Measurements from ENCODE around the gene KCNA2.

Gene KCNA2

GRCh38 chr1:110605901-110606656 lies at the start of gene KCNA2:
Gene KCNA2, minus strand, starts transcription at chr1:110606358. Its CDS starts 1,576 bp downstream, at chr1:110604782.
- DNase-seq = peak; percentile 77

DNA sequence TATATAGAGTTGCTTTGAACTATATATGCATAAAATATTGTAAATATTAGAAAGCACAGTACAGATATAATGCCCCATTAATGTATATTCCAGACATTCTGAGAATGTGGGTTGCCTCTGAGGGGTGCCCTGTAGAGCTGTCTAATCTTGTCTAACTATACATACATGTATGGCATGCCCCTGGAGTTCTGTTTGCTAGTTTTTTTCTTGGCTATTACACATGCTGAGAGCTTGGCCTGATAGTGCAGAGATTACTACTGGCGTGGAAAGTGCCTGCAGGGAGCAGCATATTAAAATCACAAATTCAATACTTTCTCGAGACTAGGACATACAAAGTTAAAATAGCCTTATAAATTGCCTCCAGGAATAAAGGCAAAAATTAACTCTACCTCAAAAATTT lies 44.5 kb upstream of the KCNA2 start:
- DNase-seq = no peak

- no peak for DNase-seq
These were observed 42.3 kb upstream of the KCNA2 start for GRCh38 chr1:110648417-110648816.

- DNase-seq = no peak
These were observed 41.2 kb upstream of the KCNA2 start for GRCh38 chr1:110647254-110647891.

DNA sequence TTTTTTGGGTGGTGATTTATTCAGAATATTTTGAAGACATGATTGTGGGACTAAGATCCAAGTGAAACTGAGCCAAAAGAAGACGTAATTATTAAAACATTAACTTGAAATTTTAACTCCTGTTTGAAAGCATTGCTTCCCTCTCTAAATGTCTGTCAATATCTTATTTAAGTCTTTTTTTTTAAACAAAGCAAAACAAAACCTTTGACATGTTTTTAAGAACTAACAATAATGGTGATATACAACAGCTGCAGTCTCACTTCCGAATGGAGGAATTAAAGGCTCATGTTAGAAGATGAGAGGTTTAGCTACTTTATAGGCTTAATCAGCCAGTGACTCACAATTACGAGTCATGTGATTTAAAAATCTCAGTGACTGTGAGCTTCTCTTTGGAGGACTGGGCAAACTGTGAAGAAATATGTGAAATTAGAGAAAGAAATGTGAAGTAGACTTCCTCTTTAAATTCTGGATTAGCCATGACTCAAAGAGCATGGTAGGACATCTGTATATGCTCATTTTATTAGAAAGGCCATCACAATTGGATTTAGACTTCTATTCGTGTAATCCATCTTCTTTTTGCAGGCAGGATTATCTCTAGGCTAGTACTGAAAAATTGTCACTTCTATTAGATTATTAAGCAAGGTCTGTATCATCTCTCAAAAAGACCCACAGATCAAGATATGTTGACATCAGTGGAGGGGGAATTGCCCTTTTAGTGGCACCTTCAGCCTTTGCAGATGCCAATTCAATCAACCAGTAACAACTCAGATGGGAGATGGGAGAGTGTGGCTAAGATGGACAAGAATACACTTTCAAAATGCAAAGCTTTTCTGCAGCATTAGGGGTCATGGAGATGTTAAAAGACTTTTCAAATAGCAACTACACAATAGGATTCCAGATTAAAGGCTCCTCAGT lies 39.9 kb upstream of the KCNA2 start:
- DNase-seq = no peak

GRCh38 chr1:110645211-110645610 lies 39.1 kb upstream of the KCNA2 start:
- DNase-seq = no peak

DNA sequence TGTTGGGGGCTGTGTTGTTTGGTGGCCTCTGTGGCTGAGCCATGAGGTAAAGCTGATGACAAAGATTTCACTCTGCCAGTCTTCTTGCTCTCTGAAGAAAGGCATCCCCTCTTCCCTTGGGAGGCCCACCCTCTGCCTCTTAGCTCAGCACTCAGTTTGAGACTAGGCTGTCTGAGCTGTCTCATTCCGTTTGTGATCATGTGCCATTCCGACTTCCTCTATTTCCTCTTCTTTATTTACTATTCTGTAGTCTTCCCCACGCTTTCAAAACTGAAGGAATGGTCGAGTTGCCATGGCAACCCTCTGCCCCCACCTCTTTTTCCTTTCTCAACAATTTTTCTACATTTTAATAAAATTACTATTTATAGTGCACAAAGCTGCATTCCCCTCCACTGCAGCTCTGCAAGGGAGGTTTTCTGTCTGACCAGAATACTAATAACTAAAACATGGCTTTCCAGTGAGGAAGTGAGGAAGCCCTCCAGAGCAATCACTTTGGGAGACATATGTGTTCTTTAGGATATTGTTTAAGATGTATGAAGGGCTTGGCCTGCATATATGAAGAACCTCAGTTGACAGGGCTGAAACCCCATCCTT lies 37.8 kb upstream of the KCNA2 start:
- no peak for DNase-seq

DNA sequence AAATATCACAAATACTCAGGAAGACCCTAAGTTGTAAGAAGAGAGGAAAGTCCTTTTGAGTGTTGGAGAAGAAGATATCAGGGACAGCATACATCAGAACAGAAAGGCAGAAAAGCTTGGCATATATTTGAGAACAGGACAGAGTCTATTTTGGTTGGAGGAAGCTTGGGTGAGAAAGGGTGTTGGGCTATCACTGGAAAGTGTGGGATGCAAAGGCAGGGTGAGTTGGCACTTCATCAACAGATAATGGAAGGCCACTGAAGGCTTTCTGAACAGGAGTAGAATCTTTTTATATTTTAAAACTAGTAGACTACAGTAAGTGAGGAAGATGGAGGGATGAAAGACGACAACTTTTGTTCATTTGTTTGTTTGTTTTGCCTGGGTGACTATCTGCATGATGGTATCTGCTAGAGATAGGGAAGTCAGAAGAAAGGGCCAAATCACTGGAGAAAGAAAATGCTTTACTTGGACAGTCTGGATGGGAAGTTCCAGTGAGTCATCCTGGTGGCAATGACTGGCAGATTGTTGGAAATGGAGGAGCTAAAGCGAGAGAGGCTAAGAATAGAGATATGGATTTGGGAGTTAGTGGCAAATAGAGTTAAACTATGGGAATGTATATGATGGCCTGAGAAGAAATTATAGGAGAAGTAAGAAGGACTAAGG lies 33.7 kb upstream of the KCNA2 start:
- no peak for DNase-seq

- DNase-seq = no peak
These were observed 32.4 kb upstream of the KCNA2 start for GRCh38 chr1:110638556-110638955.

DNA sequence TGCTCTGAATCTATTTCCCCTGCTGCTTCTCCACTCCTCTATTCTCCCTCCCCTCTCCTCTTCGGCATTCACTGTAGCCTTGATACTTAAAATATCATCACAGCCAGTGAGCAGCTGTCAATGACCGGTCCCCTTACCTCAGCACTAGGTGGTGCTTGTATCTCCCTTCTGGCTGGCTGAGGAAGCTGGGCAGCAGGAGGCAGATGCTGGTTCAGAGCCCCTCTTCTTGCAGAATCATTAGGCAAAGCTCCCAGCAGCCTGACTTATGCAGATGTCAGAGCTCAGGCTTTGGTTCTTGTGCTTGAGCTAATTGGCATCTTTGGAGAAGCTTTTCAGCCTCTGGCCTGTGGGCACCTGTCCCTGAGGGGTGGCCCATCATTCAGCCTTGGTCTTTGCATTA lies 31.9 kb upstream of the KCNA2 start:
- no peak for DNase-seq

DNA sequence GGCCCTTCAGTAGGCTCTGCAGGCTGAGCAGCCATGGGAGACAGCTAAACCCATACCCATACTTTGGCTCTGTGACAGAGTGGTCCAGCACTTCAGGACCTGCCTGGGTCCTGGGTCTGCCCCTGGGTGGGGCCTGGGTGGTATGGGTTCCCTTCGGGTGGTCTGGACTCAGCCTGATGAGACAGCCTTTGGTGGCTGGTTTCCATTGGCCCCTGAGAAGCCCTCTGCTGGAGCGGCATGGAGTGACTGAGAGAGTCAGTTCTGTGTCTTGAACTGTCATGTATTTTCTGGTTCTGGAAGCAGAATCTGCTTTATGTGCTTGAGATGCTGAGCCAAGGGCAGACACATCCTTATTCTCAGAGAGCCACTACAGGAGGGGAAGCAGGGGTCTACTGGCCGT lies 31.3 kb upstream of the KCNA2 start:
- no peak for DNase-seq

DNA sequence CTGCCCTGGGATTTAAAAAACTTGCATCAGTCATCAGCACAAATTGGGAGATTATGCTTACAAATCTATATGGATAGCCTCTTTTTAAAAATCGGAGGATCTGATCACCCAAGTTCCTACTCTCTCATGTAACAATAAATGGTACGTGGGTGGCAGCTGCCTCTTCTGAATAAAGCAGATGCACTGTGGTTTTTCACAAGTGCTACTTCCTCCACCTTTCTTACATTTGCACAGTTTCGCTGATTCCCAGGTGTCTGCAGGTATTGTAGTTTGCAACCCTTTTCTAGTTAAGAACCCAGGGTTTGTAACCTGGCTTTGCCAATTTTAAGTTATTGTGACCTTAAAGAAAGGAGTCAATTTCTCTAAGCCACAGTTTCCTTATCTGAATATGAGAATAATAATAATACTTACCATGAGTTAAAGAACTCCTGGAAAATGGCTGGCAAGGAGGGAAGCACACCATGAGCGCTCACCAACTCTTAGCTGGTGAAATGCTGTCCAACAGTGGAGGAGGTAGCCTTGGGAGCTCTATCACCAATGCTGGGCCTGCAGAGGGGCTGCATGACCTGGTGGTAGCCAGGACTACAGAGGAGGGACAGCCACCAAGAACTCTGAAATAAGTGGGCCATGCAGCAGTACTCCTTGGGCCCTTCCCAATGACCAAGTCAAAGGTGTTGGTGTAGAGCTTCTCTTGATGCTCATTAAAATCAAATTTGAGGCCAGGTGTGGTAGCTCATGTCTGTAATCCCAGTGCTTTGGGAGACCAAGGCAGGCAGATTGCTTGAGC lies 30.2 kb upstream of the KCNA2 start:
- no peak for DNase-seq

- no peak for DNase-seq
These were observed 29.3 kb upstream of the KCNA2 start for GRCh38 chr1:110635434-110635833.

DNA sequence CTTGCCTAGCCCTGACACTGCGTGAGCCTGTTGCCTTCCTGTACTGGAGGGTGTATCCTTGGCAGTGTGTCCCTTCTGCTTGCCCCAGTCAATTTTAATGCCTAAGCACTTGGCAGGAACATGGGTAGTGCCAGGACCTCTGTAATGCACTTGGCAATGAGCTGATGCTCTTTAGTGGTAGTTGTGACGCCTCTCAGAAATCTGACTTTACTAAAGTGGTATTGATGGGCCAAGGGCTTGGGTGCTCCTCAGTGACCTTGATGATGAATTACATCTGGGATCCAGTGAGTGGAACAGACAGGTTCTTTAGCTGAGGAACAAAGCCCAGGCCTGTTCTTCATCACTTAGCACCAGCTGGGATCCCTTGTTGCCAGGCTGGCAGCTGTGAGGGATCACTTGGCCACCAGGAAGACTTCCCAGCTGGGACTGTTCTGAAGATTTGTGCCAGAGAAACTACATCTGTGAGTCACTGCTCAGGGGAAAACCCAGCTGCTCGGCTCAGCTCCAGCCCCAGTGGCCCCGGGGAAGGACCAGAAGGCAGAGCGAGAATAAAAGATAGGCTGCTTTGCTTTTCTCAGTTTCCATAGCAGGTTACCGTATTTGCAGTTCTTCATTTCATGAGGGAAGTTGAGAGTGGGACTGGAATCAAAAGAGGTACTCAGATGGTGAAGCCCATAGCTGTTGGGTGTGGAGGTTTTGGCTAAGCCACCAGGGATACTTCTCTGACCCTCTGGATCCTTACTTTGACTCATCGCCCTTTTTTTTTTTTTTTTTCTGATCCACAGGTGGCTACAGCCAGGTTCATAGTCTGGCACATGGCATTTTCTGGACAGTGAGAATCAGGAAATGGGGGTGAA lies 28.5 kb upstream of the KCNA2 start:
- DNase-seq = peak; percentile 71

DNA sequence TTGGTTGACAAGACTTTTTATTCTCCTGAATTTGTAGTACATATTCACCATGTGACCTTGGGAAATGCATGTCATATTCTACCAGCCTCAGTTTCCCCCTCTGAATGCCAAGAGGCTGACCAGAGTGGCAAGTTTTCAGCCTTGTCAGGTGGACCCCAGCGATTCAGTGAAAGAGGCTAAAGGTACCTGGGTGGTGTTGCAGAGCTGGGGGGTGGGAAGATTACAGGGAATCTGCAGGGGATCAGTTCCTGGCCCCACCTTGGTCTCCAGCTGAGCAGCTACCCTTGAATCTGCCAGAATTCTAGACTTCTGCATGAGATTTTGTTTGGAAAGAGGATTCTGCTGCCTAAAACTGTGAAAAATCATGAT lies 27.9 kb upstream of the KCNA2 start:
- no peak for DNase-seq

- no peak for DNase-seq
These were observed 27.5 kb upstream of the KCNA2 start for GRCh38 chr1:110633646-110634030.

GRCh38 chr1:110631836-110632620 lies 25.9 kb upstream of the KCNA2 start:
- DNase-seq = no peak

GRCh38 chr1:110630839-110631663 lies 24.9 kb upstream of the KCNA2 start:
- DNase-seq = peak; percentile 61
